Fibroblast of skin of left quadriceps (primary cell): ENCODE measurements around the gene MIA3.
A peak's percentile ranks its signal among the peaks of the same experiment; 100 is the strongest.

Source experiments
- DNase-seq, 2 experiments: peaks; one replicate each; pipeline ENCODE4 v3.0.0-alpha.2; 2013; ENCODE audit warnings: low read depth in 2 of 2

MIA3 gene

GRCh38 chr1:222622765-222623164 is 4.9 kb downstream of the MIA3 start:
- no peak for DNase-seq

- no peak for DNase-seq
Observed at GRCh38 chr1:222623458-222623857, 5.6 kb downstream of the MIA3 start.

- no peak for DNase-seq
Observed at GRCh38 chr1:222624214-222624613, 6.3 kb downstream of the MIA3 start.

GRCh38 chr1:222627232-222627631 is 9.3 kb downstream of the MIA3 start:
- no peak for DNase-seq

GRCh38 chr1:222629921-222630535 is 12.1 kb downstream of the MIA3 start:
- no peak for DNase-seq

- DNase-seq = no peak
Observed at GRCh38 chr1:222631611-222632208, 13.8 kb downstream of the MIA3 start.

GRCh38 chr1:222632749-222633148 is 14.9 kb downstream of the MIA3 start:
- no peak for DNase-seq

GRCh38 chr1:222634180-222635013 is 16.5 kb downstream of the MIA3 start:
- DNase-seq = peak; percentile 80 to 83

- no peak for DNase-seq
Observed at GRCh38 chr1:222641269-222641948, 23.5 kb downstream of the MIA3 start.

GRCh38 chr1:222642468-222642867 is 24.6 kb downstream of the MIA3 start:
- no peak for DNase-seq

- no peak for DNase-seq
Observed at GRCh38 chr1:222643606-222643937, 25.7 kb downstream of the MIA3 start.

GRCh38 chr1:222643938-222644635 is 26.2 kb downstream of the MIA3 start:
- peak; percentile 97 to 98 for DNase-seq

GRCh38 chr1:222644636-222644980 is 26.7 kb downstream of the MIA3 start:
- no peak for DNase-seq

GRCh38 chr1:222652676-222653075 is 34.8 kb downstream of the MIA3 start:
- DNase-seq = no peak

GRCh38 chr1:222653178-222653827 is 35.4 kb downstream of the MIA3 start:
- no peak for DNase-seq

GRCh38 chr1:222654849-222655248 is 37.0 kb downstream of the MIA3 start:
- no peak for DNase-seq

GRCh38 chr1:222656391-222657155 is 38.7 kb downstream of the MIA3 start:
- DNase-seq = no peak

GRCh38 chr1:222657899-222658298 is 40.0 kb downstream of the MIA3 start:
- DNase-seq = no peak

- DNase-seq = no peak
Observed at GRCh38 chr1:222663431-222663934, 45.6 kb downstream of the MIA3 start.

- peak in 1 of 2 experiments; percentile 1 for DNase-seq
Observed at GRCh38 chr1:222665964-222666363, 48.1 kb downstream of the MIA3 start.
